PFSK-1 (cell line): ENCODE results near the gene GAREM1.

Source experiments
- FOXP2 ChIP-seq: optimal IDR thresholded peaks from 2 replicates; pipeline ENCODE3; 2011; ENCODE audit warnings: borderline replicate concordance, control low read depth, inconsistent platforms; ENCODE audit not compliant: insufficient read depth; ENCODE audit errors: extremely low read length, extremely low read depth
- POLR2AphosphoS5 ChIP-seq: IDR thresholded peaks from 2 replicates; pipeline ENCODE4 v1.6.1; 2012; ENCODE audit warnings: low read depth, mild to moderate bottlenecking, control low read depth, low read length, moderate library complexity
- SIN3A ChIP-seq: IDR thresholded peaks from 2 replicates; pipeline ENCODE4 v1.6.1; 2012; ENCODE audit warnings: mild to moderate bottlenecking, low read length, moderate library complexity, borderline replicate concordance; ENCODE audit not compliant: insufficient read depth
- TAF1 ChIP-seq: IDR thresholded peaks from 2 replicates; pipeline ENCODE4 v1.6.1; 2012; ENCODE audit warnings: low read length, control low read depth, borderline replicate concordance; ENCODE audit not compliant: insufficient read depth
- TF ChIP-seq, protein P1 (sequence below), 2 experiments: IDR thresholded peaks; 2 replicates each; pipeline versions ENCODE4 v1.6.1 to v1.8.0; 2011 to 2012; ENCODE audit warnings: low read depth in 2 of 2, low read length in 2 of 2, control low read depth in 1 of 2, inconsistent platforms in 1 of 2, mild to moderate bottlenecking in 1 of 2, moderate library complexity in 1 of 2; ENCODE audit not compliant: insufficient read depth in 1 of 2

DNA sequence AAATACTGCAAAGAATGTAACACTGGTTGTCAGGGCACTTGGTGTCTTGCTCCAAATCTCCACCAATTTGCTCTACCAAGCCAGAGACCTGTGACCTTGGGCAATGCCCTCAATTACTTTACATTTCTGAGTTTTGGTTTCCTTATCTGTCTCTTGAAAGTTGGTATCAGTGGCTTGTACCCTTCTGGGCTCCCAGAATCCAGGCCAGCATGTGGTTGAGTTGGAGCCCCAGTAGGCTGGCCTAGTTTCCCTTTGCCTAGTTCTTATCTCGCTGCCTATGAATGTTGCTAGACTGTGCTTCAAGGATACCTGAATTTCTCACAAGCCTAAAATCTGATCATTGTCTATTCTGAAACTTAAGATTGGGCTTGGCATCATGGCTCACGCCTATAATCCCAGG is 254.3 kb downstream of the GAREM1 start:
- no peak for TF ChIP-seq POLR2AphosphoS5
- TF ChIP-seq, protein P1, sequence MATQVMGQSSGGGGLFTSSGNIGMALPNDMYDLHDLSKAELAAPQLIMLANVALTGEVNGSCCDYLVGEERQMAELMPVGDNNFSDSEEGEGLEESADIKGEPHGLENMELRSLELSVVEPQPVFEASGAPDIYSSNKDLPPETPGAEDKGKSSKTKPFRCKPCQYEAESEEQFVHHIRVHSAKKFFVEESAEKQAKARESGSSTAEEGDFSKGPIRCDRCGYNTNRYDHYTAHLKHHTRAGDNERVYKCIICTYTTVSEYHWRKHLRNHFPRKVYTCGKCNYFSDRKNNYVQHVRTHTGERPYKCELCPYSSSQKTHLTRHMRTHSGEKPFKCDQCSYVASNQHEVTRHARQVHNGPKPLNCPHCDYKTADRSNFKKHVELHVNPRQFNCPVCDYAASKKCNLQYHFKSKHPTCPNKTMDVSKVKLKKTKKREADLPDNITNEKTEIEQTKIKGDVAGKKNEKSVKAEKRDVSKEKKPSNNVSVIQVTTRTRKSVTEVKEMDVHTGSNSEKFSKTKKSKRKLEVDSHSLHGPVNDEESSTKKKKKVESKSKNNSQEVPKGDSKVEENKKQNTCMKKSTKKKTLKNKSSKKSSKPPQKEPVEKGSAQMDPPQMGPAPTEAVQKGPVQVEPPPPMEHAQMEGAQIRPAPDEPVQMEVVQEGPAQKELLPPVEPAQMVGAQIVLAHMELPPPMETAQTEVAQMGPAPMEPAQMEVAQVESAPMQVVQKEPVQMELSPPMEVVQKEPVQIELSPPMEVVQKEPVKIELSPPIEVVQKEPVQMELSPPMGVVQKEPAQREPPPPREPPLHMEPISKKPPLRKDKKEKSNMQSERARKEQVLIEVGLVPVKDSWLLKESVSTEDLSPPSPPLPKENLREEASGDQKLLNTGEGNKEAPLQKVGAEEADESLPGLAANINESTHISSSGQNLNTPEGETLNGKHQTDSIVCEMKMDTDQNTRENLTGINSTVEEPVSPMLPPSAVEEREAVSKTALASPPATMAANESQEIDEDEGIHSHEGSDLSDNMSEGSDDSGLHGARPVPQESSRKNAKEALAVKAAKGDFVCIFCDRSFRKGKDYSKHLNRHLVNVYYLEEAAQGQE (IDR thresholded peaks at IDR 0.05; ENCODE audit: insufficient read depth in 1 of 2, low read depth in 2 of 2, low read length in 2 of 2), result no peak
- TF ChIP-seq SIN3A, result no peak
- no peak for TF ChIP-seq TAF1
- TF ChIP-seq FOXP2, result no peak
